ENCODE results near the gene LRRC56. TPM values are rescaled to one million over a fixed set of nuclear protein-coding genes. Genes with fewer than 3 reads are reported as not detected.
A peak's percentile ranks its signal among the peaks of the same experiment; 100 is the strongest.

Gene LRRC56
- total and polyA plus RNA-seq, 8 donors: 1.8 to 4.7 (median 2.9) TPM

- no peak for DNase-seq
- no peak overlapping the region for H3K4me3 ChIP-seq
- intact Hi-C loops (cut with DNase I): no loop called here
- no peaks in the 10 kb centered on the region for H3K9me3 ChIP-seq
- peaks cover 0 to 54% of the 10 kb centered on the region in 2 donors for H3K36me3 ChIP-seq
- H3K4me1 ChIP-seq: peaks cover 25 to 45% of the 10 kb centered on the region in 2 donors
- H3K27ac ChIP-seq: no peak overlapping the region
- ATAC-seq: no peak
- no peak for TF ChIP-seq CTCF (IDR thresholded peaks at IDR 0.05)
- no peaks in the 10 kb centered on the region for H3K27me3 ChIP-seq
Measured at GRCh38 chr11:501683-502287, 35.5 kb upstream of the LRRC56 start.

GRCh38 chr11:502288-503178, 34.8 kb upstream of the LRRC56 start:
- Histone ChIP-seq H3K36me3 (peaks cover 0 to 47% of the 10 kb centered on the region in 2 donors), H3K27ac (peak overlapping the region in 1 of 2 donors; percentile 100), H3K9me3 (no peaks in the 10 kb centered on the region), H3K27me3 (no peaks in the 10 kb centered on the region), H3K4me3 (peak overlapping the region in 1 of 2 donors; percentile 86), H3K4me1 (peaks cover 25 to 47% of the 10 kb centered on the region in 2 donors)
- DNase-seq (no peak), ATAC-seq (no peak)
- TF ChIP-seq CTCF (IDR thresholded peaks at IDR 0.05): no peak
- intact Hi-C loops (cut with DNase I): no loop called here

- peak in 2 of 4 donors; percentile 83 to 88 for DNase-seq
- intact Hi-C loops (cut with DNase I): no loop called here
- Histone ChIP-seq H3K36me3 (peaks cover 0 to 42% of the 10 kb centered on the region in 2 donors), H3K27ac (peak overlapping the region; percentile 64 to 100), H3K27me3 (no peaks in the 10 kb centered on the region), H3K9me3 (no peaks in the 10 kb centered on the region), H3K4me3 (peak overlapping the region; percentile 42 to 86), H3K4me1 (peaks cover 32 to 54% of the 10 kb centered on the region in 2 donors)
- no peak for ATAC-seq
- no peak for TF ChIP-seq CTCF (IDR thresholded peaks at IDR 0.05)
Measured at GRCh38 chr11:503179-503981, 33.9 kb upstream of the LRRC56 start.

- Histone ChIP-seq H3K36me3 (peaks cover 0 to 40% of the 10 kb centered on the region in 2 donors), H3K9me3 (no peaks in the 10 kb centered on the region), H3K4me3 (peak overlapping the region; percentile 42 to 86), H3K27me3 (no peaks in the 10 kb centered on the region), H3K27ac (peak overlapping the region; percentile 64 to 100), H3K4me1 (peaks cover 32 to 54% of the 10 kb centered on the region in 2 donors)
- DNase-seq (peak in 2 of 4 donors; percentile 48 to 90), ATAC-seq (peak; percentile 3)
- no peak for TF ChIP-seq CTCF (IDR thresholded peaks at IDR 0.05)
- intact Hi-C loops (cut with DNase I): no loop called here
Measured at GRCh38 chr11:504053-504993, 33.0 kb upstream of the LRRC56 start.
